Progenitor cell of endocrine pancreas (in vitro differentiated cells): Measurements from ENCODE around the gene STEAP1. TPM values are rescaled to one million over a fixed set of nuclear protein-coding genes. Genes with fewer than 3 reads are reported as not detected.
A peak's percentile ranks its signal among the peaks of the same experiment; 100 is the strongest.

Experiments
- DNase-seq: peaks from one replicate; pipeline ENCODE4 v3.0.0; 2021; ENCODE audit warnings: low spot score; ENCODE audit not compliant: unreplicated experiment
- H3K27ac Mint-ChIP-seq: 2 replicates; pipeline ENCODE4 v1.8.0; 2021; ENCODE audit warnings: mild to moderate bottlenecking, moderate library complexity, mixed read lengths
- H3K27me3 Mint-ChIP-seq: 2 replicates; pipeline ENCODE4 v1.8.0; 2021; ENCODE audit warnings: mixed read lengths
- H3K36me3 Mint-ChIP-seq: 2 replicates; pipeline ENCODE4 v1.8.0; 2022; ENCODE audit warnings: mixed read lengths; ENCODE audit not compliant: insufficient read depth
- H3K4me1 Mint-ChIP-seq: 2 replicates; pipeline ENCODE4 v1.8.0; 2021; ENCODE audit warnings: low read depth, mixed read lengths
- H3K4me3 Mint-ChIP-seq: 2 replicates; pipeline ENCODE4 v1.8.0; 2021; ENCODE audit warnings: low read depth, mild to moderate bottlenecking, moderate library complexity, mixed read lengths
- H3K9me3 Mint-ChIP-seq: 2 replicates; pipeline ENCODE4 v1.8.0; 2021; ENCODE audit warnings: low read depth, mixed read lengths
- total RNA-seq: library from RNA; stranded (reverse); gene quantifications from 2 replicates; pipeline ENCODE4 v1.2.1, GENCODE V29; 2021
- TF ChIP-seq, protein P1 (sequence below): fragments of 200-600 bp; sonication (generic); IDR thresholded peaks from one replicate; pipeline ENCODE4 v1.5.0; 2021; ENCODE audit warnings: antibody characterized with exemption, mild to moderate bottlenecking; ENCODE audit not compliant: unreplicated experiment

STEAP1 gene
- total RNA-seq, 1 donor from 2014 or later = 5.8 TPM

DNA sequence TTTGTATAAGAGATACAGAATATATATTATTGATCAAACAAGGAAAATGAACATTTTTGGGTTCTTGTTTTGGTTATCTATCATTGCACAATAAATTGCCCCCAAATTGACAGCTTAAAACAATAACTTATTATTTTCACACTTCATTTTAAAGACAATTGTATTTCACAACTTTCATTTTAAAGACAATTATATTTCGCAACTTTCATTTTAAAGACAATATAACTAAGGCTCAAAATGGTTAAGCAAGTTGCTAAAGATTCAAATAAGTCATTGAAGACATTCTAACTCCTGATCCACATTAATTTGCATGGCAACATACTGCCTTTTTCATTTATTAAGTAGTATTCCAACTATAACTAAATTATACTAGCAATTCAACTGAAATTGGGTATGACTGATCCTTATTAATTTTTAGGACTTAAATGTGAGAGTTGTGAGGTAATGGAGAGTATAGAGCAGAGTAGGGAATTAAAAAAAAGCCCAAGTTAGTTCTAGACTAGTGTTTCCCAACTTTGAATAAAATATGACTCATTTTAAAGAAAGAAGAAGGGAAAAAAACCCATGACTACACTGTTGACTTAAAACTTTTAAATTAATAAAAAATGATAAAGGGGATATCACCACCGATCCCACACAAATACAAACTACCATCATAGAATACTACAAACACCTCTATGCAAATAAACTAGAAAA lies 47.4 kb downstream of the STEAP1 start:
- Mint-ChIP-seq H3K4me1 (no peaks in the 10 kb centered on the region), H3K9me3 (no peaks in the 10 kb centered on the region), H3K4me3 (no peak overlapping the region), H3K27me3 (no peaks in the 10 kb centered on the region), H3K36me3 (no peaks in the 10 kb centered on the region), H3K27ac (no peak overlapping the region)
- no peak for DNase-seq
- TF ChIP-seq, protein P1, sequence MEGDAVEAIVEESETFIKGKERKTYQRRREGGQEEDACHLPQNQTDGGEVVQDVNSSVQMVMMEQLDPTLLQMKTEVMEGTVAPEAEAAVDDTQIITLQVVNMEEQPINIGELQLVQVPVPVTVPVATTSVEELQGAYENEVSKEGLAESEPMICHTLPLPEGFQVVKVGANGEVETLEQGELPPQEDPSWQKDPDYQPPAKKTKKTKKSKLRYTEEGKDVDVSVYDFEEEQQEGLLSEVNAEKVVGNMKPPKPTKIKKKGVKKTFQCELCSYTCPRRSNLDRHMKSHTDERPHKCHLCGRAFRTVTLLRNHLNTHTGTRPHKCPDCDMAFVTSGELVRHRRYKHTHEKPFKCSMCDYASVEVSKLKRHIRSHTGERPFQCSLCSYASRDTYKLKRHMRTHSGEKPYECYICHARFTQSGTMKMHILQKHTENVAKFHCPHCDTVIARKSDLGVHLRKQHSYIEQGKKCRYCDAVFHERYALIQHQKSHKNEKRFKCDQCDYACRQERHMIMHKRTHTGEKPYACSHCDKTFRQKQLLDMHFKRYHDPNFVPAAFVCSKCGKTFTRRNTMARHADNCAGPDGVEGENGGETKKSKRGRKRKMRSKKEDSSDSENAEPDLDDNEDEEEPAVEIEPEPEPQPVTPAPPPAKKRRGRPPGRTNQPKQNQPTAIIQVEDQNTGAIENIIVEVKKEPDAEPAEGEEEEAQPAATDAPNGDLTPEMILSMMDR = no peak

DNA sequence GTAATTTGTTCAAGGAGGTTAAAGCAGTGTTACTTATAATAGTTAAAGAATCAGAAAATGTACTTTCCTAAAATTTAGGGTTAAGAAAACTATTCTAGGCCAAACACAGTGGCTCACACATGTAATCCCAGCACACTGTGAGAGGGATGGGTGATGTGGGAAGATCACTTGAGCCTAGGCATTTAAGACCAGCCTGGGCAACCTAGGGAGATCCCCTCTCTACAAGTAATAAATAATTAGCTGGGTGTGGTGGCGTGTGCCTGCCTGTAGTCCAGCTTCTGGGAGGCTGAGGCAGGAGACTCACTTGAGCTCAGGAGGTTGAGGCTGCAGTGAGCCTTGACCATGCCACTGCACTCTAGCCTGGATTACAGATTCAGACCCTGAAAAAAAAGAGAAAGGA lies 53.7 kb downstream of the STEAP1 start:
- Mint-ChIP-seq H3K4me3 (no peak overlapping the region), H3K36me3 (no peaks in the 10 kb centered on the region), H3K27ac (peak overlapping the region; percentile 34), H3K27me3 (no peaks in the 10 kb centered on the region), H3K4me1 (peaks cover 9% of the 10 kb centered on the region), H3K9me3 (no peaks in the 10 kb centered on the region)
- TF ChIP-seq, protein P1 = no peak
- DNase-seq = no peak

DNA sequence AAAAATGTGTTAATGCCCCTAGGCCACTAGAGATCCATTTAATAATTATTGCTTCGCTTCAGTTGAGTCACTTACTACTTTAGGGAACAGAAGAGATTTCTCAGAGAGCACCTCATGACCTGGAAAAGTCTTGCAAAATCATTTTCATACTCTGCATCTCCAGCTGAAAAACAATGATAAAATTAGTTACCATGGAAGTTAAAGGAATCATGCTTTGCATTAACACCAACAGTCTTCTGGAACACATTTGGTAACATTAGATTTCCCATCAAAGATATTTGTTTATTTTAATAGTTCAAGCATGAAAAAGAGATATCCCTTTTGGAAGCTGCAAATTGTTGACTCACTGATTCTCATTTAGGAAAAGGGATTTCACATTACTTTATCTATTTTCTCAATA lies 55.5 kb downstream of the STEAP1 start:
- H3K36me3 Mint-ChIP-seq = no peaks in the 10 kb centered on the region
- TF ChIP-seq, protein P1 = no peak
- H3K27me3 Mint-ChIP-seq = no peaks in the 10 kb centered on the region
- no peak overlapping the region for H3K27ac Mint-ChIP-seq
- no peaks in the 10 kb centered on the region for H3K9me3 Mint-ChIP-seq
- no peak for DNase-seq
- H3K4me1 Mint-ChIP-seq = peaks cover 9% of the 10 kb centered on the region
- no peak overlapping the region for H3K4me3 Mint-ChIP-seq

DNA sequence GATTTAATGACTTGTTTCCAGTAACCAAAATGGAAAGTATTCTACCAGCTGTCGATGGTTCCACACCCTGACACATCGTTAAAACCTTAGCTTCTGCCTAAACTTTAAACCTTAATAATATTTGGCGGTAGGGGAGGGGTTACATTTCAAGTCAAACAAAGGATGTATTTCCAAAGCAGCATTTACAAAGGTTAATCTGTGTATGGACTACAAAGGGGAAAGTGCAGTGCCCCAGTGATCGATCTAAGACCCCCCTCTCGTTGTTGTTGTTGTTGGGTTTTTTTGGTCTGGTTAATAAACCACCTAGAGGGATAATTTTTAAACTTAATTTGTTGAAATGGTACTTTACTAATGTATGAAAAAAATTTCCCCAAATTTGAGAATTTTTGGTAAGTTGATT lies 56.2 kb downstream of the STEAP1 start:
- TF ChIP-seq, protein P1 = no peak
- Mint-ChIP-seq H3K27ac (peak overlapping the region; percentile 27), H3K27me3 (no peaks in the 10 kb centered on the region), H3K4me3 (peak overlapping the region; percentile 74), H3K36me3 (no peaks in the 10 kb centered on the region), H3K9me3 (no peaks in the 10 kb centered on the region), H3K4me1 (peaks cover 9% of the 10 kb centered on the region)
- DNase-seq = no peak

DNA sequence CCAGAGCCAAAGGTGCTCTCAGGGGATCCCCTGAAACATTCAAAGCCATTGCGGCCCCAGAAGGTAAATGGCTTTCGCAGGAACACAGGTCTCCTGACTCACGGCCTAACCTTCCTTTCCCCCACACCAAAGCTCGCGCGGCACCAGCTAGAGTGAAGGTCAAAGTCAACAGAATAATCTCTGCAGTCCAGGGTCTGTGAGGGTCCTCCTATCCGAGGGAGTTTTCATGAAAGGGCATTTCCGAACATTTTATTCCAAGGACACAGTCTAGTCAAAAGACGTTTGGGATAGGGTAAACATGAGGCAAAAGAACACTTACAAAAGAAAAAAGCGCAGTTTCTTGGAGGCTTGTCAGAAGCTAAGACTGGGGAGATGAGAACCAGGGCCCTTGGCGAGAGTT lies 56.7 kb downstream of the STEAP1 start:
- no peaks in the 10 kb centered on the region for H3K36me3 Mint-ChIP-seq
- no peaks in the 10 kb centered on the region for H3K9me3 Mint-ChIP-seq
- TF ChIP-seq, protein P1 = no peak
- peak overlapping the region; percentile 94 for H3K27ac Mint-ChIP-seq
- no peaks in the 10 kb centered on the region for H3K27me3 Mint-ChIP-seq
- DNase-seq = no peak
- H3K4me3 Mint-ChIP-seq = peak overlapping the region; percentile 74
- H3K4me1 Mint-ChIP-seq = peaks cover 9% of the 10 kb centered on the region
